ENCODE data around the gene NCDN. TPM values are rescaled to one million over a fixed set of nuclear protein-coding genes. Genes with fewer than 3 reads are reported as not detected.

Gene NCDN
- total and polyA plus RNA-seq, 2 of the 8 experiments (the other 6 are each of a cell fraction or from before 2014, with no cell fraction given): 26.2 to 35.4 TPM

DNA sequence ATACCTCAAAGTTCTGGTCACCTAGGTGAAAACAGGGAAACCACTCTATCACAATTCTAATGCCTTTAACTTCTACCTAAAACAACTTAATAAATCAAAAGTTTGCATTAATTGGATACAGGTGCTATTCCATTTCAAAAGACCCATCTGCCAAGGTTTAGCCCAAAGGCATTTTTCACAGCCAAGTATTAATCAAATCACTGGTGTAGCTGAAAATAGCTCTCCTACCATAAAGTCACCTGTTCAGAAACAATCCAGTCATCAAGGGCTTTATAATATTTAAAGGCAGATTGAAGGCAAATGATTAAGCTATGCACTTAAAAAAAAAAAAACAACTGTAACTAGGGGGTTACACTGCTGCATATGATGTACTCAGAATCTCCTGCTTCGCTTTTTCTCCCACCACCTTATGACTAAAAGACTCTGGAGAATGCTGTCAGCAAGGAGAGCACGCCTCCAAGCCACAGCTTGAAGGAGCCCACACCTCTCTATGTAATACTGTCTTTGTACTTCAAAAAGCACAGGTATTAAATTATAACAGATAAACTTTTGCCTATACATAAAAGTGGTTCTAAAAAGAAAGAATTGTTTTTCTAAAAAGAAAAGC is 20.9 kb upstream of the NCDN start (continued):
- no peak for TF ChIP-seq CBX8 (IDR thresholded peaks at IDR 0.05; ENCODE audit: borderline replicate concordance, low read depth, low read length)
- TF ChIP-seq KDM5A (IDR thresholded peaks at IDR 0.05; ENCODE audit: low read length): no peak
- no peak for TF ChIP-seq RBBP5 (IDR thresholded peaks at IDR 0.05; ENCODE audit: borderline replicate concordance, low read depth, low read length)
- no peak for TF ChIP-seq CBX5 (IDR thresholded peaks at IDR 0.05; ENCODE audit: low read depth, low read length)
- no peak for TF ChIP-seq RXRA (IDR thresholded peaks at IDR 0.05; ENCODE audit: insufficient read depth, low read depth, low read length)
- TF ChIP-seq GABPA (IDR thresholded peaks at IDR 0.05; ENCODE audit: borderline replicate concordance, insufficient read depth, low read length): no peak

Measured in H1 (cell line).